HEK293 (cell line): Measurements from ENCODE around the gene TSC22D1.

Experiments
- CTCF ChIA-PET: fragments of 350-600 bp; formaldehyde crosslinking; extraction: SDS; loops from one replicate; lab custom pipeline; 2021; ENCODE audit warnings: antibody characterized with exemption; lab: Yijun Ruan, JAX
- POLR2A ChIA-PET: fragments of 300-600 bp; formaldehyde crosslinking; extraction: SDS; loops from one replicate; lab custom pipeline; 2020; ENCODE audit warnings: antibody characterized with exemption, inconsistent platforms; lab: Yijun Ruan, JAX
- H3K27ac ChIP-seq: fragments of 200-500 bp; sonication (Bioruptor generic); 2 replicates; pipeline ENCODE4 v1.5.1; 2014; ENCODE audit warnings: low read depth, low read length, control low read depth, inconsistent platforms; ENCODE audit errors: extremely low read depth
- H3K36me3 ChIP-seq, 2 experiments: fragments of 200-500 bp in 1 of 2; sonication (Bioruptor generic) in 1 of 2; 1 replicate in 1 of 2; 2 replicates in 1 of 2; pipeline ENCODE4 v1.5.1; 2014 to 2017; ENCODE audit warnings: inconsistent platforms in 2 of 2, low read length in 2 of 2; ENCODE audit not compliant: control insufficient read depth in 2 of 2, insufficient read depth in 1 of 2
- H3K4me1 ChIP-seq: fragments of 200-500 bp; sonication (Bioruptor generic); 2 replicates; pipeline ENCODE4 v1.5.1; 2014; ENCODE audit warnings: mild to moderate bottlenecking, low read length, inconsistent platforms; ENCODE audit not compliant: control insufficient read depth, insufficient read depth
- H3K4me3 ChIP-seq: 2 replicates; pipeline ENCODE4 v1.5.1; 2011; ENCODE audit warnings: low read depth, mild to moderate bottlenecking, control low read depth, low read length, moderate library complexity
- H3K9me3 ChIP-seq: fragments of 200-500 bp; sonication (Bioruptor generic); 2 replicates; pipeline ENCODE4 v1.5.1; 2014; ENCODE audit warnings: low read depth, low read length, inconsistent platforms; ENCODE audit not compliant: control insufficient read depth, insufficient read depth
- IKZF3 ChIP-seq: fragments of 450-650 bp; IDR thresholded peaks from 2 replicates; pipeline ENCODE4 v1.5.0; 2018; ENCODE audit warnings: missing biosample characterization, mild to moderate bottlenecking, missing genetic modification characterization, moderate library complexity
- MZF1 ChIP-seq: fragments of 450-650 bp; formaldehyde crosslinking; IDR thresholded peaks from 2 replicates; pipeline ENCODE4 v1.5.1; 2017; ENCODE audit warnings: missing biosample characterization, missing genetic modification characterization, borderline replicate concordance
- PRDM1 ChIP-seq: fragments of 450-650 bp; formaldehyde crosslinking; IDR thresholded peaks from 2 replicates; pipeline ENCODE4; 2016; ENCODE audit warnings: missing biosample characterization, missing genetic modification characterization
- SALL2 ChIP-seq: fragments of 450-650 bp; formaldehyde crosslinking; IDR thresholded peaks from 2 replicates; pipeline ENCODE4 v1.5.0; 2017; ENCODE audit warnings: missing biosample characterization, mild to moderate bottlenecking, missing genetic modification characterization, borderline replicate concordance
- ZNF121 ChIP-seq: fragments of 450-650 bp; formaldehyde crosslinking; IDR thresholded peaks from 2 replicates; pipeline ENCODE4 v1.5.1; 2016; ENCODE audit warnings: missing biosample characterization, missing genetic modification characterization
- ZNF133 ChIP-seq: fragments of 450-650 bp; formaldehyde crosslinking; IDR thresholded peaks from 2 replicates; pipeline ENCODE4 v1.5.1; 2016; ENCODE audit warnings: missing biosample characterization, missing genetic modification characterization
- ZNF148 ChIP-seq: fragments of 450-650 bp; formaldehyde crosslinking; IDR thresholded peaks from 2 replicates; pipeline ENCODE4 v1.5.0; 2017; ENCODE audit warnings: missing biosample characterization, missing genetic modification characterization, borderline replicate concordance
- ZNF214 ChIP-seq: fragments of 450-650 bp; formaldehyde crosslinking; IDR thresholded peaks from 2 replicates; pipeline ENCODE4 v1.5.1; 2017; ENCODE audit warnings: missing biosample characterization, mild to moderate bottlenecking, missing genetic modification characterization, borderline replicate concordance
- ZNF416 ChIP-seq: fragments of 450-650 bp; formaldehyde crosslinking; IDR thresholded peaks from 2 replicates; pipeline ENCODE4 v1.5.1; 2016; ENCODE audit warnings: missing biosample characterization, missing genetic modification characterization
- ZNF426 ChIP-seq: fragments of 450-650 bp; formaldehyde crosslinking; IDR thresholded peaks from 2 replicates; pipeline ENCODE4 v1.5.1; 2017; ENCODE audit warnings: missing biosample characterization, missing genetic modification characterization, mild to moderate bottlenecking, inconsistent platforms, moderate library complexity
- ZNF433 ChIP-seq: fragments of 450-650 bp; formaldehyde crosslinking; IDR thresholded peaks from 2 replicates; pipeline ENCODE4 v1.5.1; 2016; ENCODE audit warnings: missing biosample characterization, missing genetic modification characterization, low read depth
- ZNF48 ChIP-seq: fragments of 450-650 bp; formaldehyde crosslinking; IDR thresholded peaks from 2 replicates; pipeline ENCODE4 v1.5.1; 2016; ENCODE audit warnings: missing biosample characterization, missing genetic modification characterization
- ZNF521 ChIP-seq: fragments of 450-650 bp; formaldehyde crosslinking; IDR thresholded peaks from 2 replicates; pipeline ENCODE4 v1.5.1; 2017; ENCODE audit warnings: missing biosample characterization, mild to moderate bottlenecking, missing genetic modification characterization
- ZNF580 ChIP-seq: fragments of 450-650 bp; formaldehyde crosslinking; IDR thresholded peaks from 2 replicates; pipeline ENCODE4 v1.5.1; 2016; ENCODE audit warnings: missing biosample characterization, missing genetic modification characterization
- ZNF626 ChIP-seq: fragments of 450-650 bp; sonication (Bioruptor Pico); formaldehyde crosslinking; IDR thresholded peaks from 2 replicates; pipeline ENCODE4 v1.5.1; 2018; ENCODE audit warnings: missing biosample characterization, missing genetic modification characterization, inconsistent platforms
- ZNF658 ChIP-seq: fragments of 450-650 bp; formaldehyde crosslinking; IDR thresholded peaks from 2 replicates; pipeline ENCODE4; 2016; ENCODE audit warnings: missing biosample characterization, missing genetic modification characterization
- ZNF664 ChIP-seq: fragments of 450-650 bp; formaldehyde crosslinking; IDR thresholded peaks from 2 replicates; pipeline ENCODE4 v1.5.1; 2016; ENCODE audit warnings: missing biosample characterization, missing genetic modification characterization
- ZNF777 ChIP-seq: fragments of 450-650 bp; formaldehyde crosslinking; IDR thresholded peaks from 2 replicates; pipeline ENCODE4 v1.5.1; 2017; ENCODE audit warnings: missing biosample characterization, missing genetic modification characterization, borderline replicate concordance
- ZNF830 ChIP-seq: fragments of 450-650 bp; IDR thresholded peaks from 2 replicates; pipeline ENCODE4 v1.5.0; 2018; ENCODE audit warnings: missing biosample characterization, missing genetic modification characterization, low read depth, mild to moderate bottlenecking, moderate library complexity
- TF ChIP-seq, protein P1 (sequence below): fragments of 450-650 bp; formaldehyde crosslinking; IDR thresholded peaks from 2 replicates; pipeline ENCODE4 v1.5.1; 2017; ENCODE audit warnings: missing biosample characterization, missing genetic modification characterization

TSC22D1 gene

GRCh38 chr13:44468874-44469273 lies 107.3 kb downstream of the TSC22D1 start (continued):
- TF ChIP-seq ZNF148 (tag by site-specific recombination) (no peak), ZNF580 (no peak), ZNF214 (tag by site-specific recombination) (no peak), MZF1 (no peak), ZNF830 (no peak), SALL2 (tag by site-specific recombination) (no peak), ZNF521 (tag by site-specific recombination) (no peak)

GRCh38 chr13:44465318-44465717 lies 110.8 kb downstream of the TSC22D1 start:
- no peak for TF ChIP-seq ZNF416 (tag by site-specific recombination)
- TF ChIP-seq ZNF626 (tag by site-specific recombination): no peak
- TF ChIP-seq ZNF426 (tag by site-specific recombination): no peak
- Histone ChIP-seq H3K36me3 (no peaks in the 10 kb centered on the region), H3K9me3 (no peaks in the 10 kb centered on the region), H3K27ac (no peak overlapping the region), H3K4me3 (no peak overlapping the region), H3K4me1 (no peaks in the 10 kb centered on the region)
- ChIA-PET CTCF (interaction anchor here (0.5 to 2.4 kb wide), 5 partner anchors 8 to 560 kb away, joined by 3 to 11 read pairs (median 3); no protein-coding TSS in a partner anchor), POLR2A (no interaction called here)

- CTCF ChIA-PET: interaction anchor here (0.6 to 1.3 kb wide), 2 partner anchors 412 to 559 kb away, joined by 3 read pairs; no protein-coding TSS in a partner anchor
- POLR2A ChIA-PET: no interaction called here
- no peak overlapping the region for H3K4me3 ChIP-seq
- H3K4me1 ChIP-seq: no peaks in the 10 kb centered on the region
- H3K36me3 ChIP-seq: no peaks in the 10 kb centered on the region
- TF ChIP-seq PRDM1 (tag by site-specific recombination): no peak
- no peak for TF ChIP-seq ZNF133 (tag by site-specific recombination)
- TF ChIP-seq ZNF121 (tag by site-specific recombination): no peak
- no peak for TF ChIP-seq ZNF48 (tag by site-specific recombination)
- no peak for TF ChIP-seq ZNF777
- TF ChIP-seq, protein P1, sequence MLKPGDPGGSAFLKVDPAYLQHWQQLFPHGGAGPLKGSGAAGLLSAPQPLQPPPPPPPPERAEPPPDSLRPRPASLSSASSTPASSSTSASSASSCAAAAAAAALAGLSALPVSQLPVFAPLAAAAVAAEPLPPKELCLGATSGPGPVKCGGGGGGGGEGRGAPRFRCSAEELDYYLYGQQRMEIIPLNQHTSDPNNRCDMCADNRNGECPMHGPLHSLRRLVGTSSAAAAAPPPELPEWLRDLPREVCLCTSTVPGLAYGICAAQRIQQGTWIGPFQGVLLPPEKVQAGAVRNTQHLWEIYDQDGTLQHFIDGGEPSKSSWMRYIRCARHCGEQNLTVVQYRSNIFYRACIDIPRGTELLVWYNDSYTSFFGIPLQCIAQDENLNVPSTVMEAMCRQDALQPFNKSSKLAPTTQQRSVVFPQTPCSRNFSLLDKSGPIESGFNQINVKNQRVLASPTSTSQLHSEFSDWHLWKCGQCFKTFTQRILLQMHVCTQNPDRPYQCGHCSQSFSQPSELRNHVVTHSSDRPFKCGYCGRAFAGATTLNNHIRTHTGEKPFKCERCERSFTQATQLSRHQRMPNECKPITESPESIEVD (tag by site-specific recombination): no peak
- TF ChIP-seq ZNF658 (tag by site-specific recombination): no peak
- no peak for TF ChIP-seq ZNF664 (tag by site-specific recombination)
- TF ChIP-seq ZNF433 (tag by site-specific recombination): no peak
- TF ChIP-seq IKZF3 (tag by site-specific recombination): no peak
- H3K27ac ChIP-seq: no peak overlapping the region
- no peaks in the 10 kb centered on the region for H3K9me3 ChIP-seq
Measured at GRCh38 chr13:44464471-44464870, 111.7 kb downstream of the TSC22D1 start.
